GM19099 (cell line): ENCODE data around the gene PCYT2.

Experiments
- POLR2A ChIP-seq: IDR thresholded peaks from 3 replicates; pipeline ENCODE4 v1.6.1; 2011; ENCODE audit warnings: low read depth; ENCODE audit not compliant: insufficient read length; ENCODE audit errors: extremely low read depth

PCYT2 gene

GRCh38 chr17:81924557-81925532 is 13.6 kb upstream of the PCYT2 start:
- TF ChIP-seq POLR2A = no peak

DNA sequence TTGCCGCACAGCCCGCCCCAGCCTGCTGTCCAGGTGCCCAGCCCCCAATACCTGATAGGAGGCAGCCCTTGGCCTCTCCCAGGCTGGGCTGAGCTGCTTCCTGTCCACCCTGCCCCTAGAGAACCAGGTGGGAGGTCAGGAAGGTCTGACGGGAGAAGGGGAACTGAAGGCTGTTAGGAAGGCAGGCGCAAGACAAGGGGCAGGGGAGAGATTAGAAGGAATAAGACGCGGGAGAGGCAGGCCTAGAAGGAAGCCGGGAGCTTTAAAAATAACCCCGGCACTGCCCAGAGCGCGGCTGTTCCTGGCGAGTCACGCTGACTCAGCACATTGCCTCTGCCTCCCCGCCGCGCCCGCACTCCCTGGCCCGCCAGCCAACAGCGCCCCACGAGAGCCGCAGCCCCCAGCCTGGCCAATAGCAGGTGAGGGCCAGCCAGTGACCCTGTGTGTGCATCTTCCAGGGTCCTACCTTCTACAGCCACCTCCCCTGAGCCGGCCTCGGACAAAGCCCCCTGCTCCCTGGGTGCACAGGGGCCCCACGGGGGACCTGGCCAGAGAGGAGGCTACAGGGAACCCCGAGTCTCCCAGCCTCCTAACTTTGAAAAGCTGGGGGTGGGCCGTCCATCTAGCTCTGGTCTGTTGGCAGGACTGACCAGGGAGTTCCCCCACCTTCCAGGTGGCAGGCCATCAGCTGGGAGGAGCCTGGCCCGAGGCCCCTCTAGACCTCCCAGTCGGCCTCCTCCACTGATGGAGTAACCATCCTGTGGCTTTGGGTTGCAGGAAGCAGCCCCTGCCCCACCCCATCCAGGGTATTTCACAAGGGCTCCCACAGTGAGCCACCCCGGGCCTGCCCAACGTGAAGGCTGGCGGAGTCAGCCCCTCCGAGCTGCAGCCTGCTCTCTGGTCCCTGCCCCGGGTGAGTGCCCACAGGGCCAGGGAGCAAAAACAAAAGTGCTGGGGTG is 12.4 kb upstream of the PCYT2 start:
- no peak for TF ChIP-seq POLR2A

- TF ChIP-seq POLR2A = no peak
Observed at GRCh38 chr17:81922566-81923301, 11.5 kb upstream of the PCYT2 start.

GRCh38 chr17:81921996-81922565 is 10.9 kb upstream of the PCYT2 start:
- no peak for TF ChIP-seq POLR2A

- TF ChIP-seq POLR2A = no peak
Observed at GRCh38 chr17:81921537-81921862, 10.3 kb upstream of the PCYT2 start.

- TF ChIP-seq POLR2A = no peak
Observed at GRCh38 chr17:81920612-81921536, 9.7 kb upstream of the PCYT2 start.

DNA sequence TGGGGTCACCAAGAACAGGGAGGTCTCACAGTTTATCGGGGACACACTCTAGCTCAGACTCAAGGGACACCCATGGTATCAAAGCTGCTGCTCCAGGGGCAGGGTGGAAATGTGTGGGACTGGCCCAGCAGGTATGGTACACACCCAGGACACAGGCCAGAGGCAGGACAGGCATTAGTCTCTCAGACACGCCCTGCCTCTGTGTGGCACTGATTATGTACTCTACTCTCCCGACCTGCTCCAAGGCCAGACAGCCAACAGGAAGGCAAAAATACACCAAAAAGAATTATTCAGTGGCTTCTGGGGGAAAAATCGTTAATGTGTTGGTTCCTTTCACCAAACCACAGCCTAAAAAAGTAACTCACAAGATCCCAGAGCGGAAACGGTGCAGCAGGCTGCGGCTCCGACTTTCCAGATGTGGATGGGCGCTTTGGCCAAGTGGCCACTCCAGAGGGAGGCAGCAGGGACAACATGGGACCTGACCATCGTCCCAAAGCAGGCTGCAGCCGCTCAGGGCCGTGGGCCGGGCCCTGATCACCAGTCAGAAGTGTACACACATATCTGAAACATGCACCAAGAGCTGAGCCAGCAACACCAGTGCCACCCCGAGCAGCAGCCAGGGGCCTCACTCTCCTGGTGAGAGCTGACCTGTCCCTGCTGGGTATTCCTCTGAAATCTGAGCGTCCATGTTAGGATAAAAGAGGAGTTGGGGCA is 7.8 kb upstream of the PCYT2 start:
- no peak for TF ChIP-seq POLR2A

GRCh38 chr17:81917565-81918332 is 6.5 kb upstream of the PCYT2 start, which contains the start of gene SIRT7:
Gene SIRT7 (minus strand): TSS chr17:81918176. CDS start chr17:81918131, 45 bp downstream.
- TF ChIP-seq POLR2A = peak; percentile 89

DNA sequence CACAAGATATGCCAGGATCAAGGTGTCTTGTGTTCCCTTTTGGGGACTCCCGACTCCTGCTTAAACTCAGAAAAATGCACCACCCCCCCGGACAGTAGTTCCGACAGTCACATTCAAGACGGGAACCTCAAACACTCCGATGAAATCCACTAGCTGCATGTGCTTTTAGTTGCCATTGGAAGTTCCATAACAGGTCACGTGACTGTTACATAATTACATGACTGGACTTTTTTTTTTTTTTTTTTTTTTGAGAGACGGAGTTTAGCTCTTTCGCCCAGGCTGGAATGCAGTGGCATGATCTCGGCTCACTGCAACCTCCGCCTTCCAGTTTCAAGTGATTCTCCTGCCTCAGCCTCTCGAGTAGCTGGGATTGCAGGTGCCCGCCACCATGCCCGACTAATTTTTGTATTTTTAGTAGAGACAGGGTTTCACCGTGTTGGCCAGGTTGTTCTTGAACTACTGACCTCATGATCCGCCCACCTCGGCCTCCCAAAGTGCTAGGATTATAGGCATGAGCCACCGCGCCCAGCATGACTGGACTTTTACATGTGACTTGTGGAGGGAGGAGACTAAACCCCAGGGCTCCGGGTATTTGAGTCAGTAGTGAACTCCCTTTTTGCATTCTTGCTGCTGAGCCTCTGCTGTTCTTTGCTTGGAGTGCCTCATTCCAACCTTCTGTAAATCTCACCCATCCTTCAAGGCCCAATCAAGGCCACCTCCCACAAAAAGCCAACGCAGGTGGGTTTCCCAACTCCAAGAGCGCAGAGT is 5.2 kb upstream of the PCYT2 start:
- TF ChIP-seq POLR2A = no peak

GRCh38 chr17:81915331-81915730 is 4.1 kb upstream of the PCYT2 start:
- no peak for TF ChIP-seq POLR2A

DNA sequence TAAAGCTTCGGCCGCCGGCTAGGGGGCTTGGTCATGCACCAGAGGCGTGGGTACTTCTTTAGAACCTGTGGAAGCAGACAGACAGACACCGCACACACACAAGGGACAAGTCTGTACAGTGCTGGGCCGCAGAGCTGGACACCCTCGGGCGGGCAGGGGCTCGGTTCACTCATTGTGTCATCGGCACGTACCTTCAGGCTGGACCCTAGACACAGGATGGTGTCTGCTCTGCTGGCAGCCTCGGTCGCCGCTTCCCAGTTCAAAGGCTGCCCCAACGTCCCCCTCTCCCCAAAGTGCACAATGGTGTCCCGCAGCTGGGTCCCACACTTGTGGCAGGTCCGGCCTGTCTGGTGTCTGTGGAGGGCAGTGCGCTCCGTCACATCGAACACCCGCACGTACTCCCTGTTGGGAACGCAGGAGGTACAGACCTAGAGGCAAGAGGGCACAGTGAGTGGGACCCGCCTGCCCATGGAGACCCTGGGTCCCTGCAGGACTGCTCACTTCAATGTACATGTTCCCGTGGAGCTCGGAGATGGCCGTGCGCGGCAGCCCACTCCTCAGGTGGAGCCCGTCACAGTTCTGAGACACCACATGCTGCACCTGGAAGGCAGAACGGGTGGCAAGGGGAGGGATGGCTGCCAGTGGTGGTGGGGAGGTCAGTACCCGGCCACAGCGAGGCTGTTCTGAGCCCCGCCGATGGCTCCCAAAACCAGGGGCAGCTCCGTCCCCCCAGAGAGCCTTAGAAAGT is 3.1 kb upstream of the PCYT2 start:
- TF ChIP-seq POLR2A = no peak
